Transverse colon (tissue), 4 donors: ENCODE results near the gene GOT1. TPM values are rescaled to one million over a fixed set of nuclear protein-coding genes. Genes with fewer than 3 reads are reported as not detected.

Source experiments
- DNase-seq: peaks from one replicate; pipeline ENCODE4 v3.0.0-alpha.2; 2019
- H3K27ac ChIP-seq, 4 donors: fragments of 200-600 bp; sonication (generic); 2 replicates each; pipeline ENCODE4 v1.5.1; 2016 to 2018; ENCODE audit warnings: inconsistent platforms in 4 of 4
- H3K27me3 ChIP-seq: fragments of 200-600 bp; sonication (generic); 2 replicates; pipeline ENCODE4 v1.5.1; 2017; ENCODE audit warnings: inconsistent platforms
- H3K36me3 ChIP-seq, 4 donors: fragments of 200-600 bp; sonication (generic); 2 replicates each; pipeline ENCODE4 v1.5.1; 2017 to 2019; ENCODE audit warnings: inconsistent platforms in 4 of 4
- H3K4me1 ChIP-seq, 4 donors: fragments of 200-600 bp; sonication (generic); 2 replicates each; pipeline ENCODE4 v1.5.1; 2017 to 2020; ENCODE audit warnings: inconsistent platforms in 4 of 4
- H3K4me3 ChIP-seq, 4 donors: fragments of 200-600 bp; sonication (generic); 1 replicate in 1 of 4; 2 replicates in 3 of 4; pipeline versions ENCODE4 v1.5.1 to v1.6.1; 2017 to 2019; ENCODE audit warnings: inconsistent platforms in 4 of 4
- H3K9me3 ChIP-seq, 2 donors: fragments of 200-600 bp; sonication (generic); 2 replicates each; pipeline ENCODE4 v1.5.1; 2017 to 2019; ENCODE audit warnings: inconsistent platforms in 2 of 2
- CTCF ChIP-seq, 5 experiments: fragments of 200-600 bp in 3 of 5; fragments of 450-650 bp in 2 of 5; sonication (generic) in 3 of 5; IDR thresholded peaks; 1 replicate in 2 of 5; 2 replicates in 3 of 5; pipeline ENCODE4 v1.5.1; 2016 to 2017; ENCODE audit warnings: antibody characterized with exemption in 5 of 5, inconsistent platforms in 3 of 5, mild to moderate bottlenecking in 2 of 5, moderate library complexity in 1 of 5
- EP300 ChIP-seq: sonication (generic); formaldehyde crosslinking; IDR thresholded peaks from one replicate; pipeline ENCODE4 v1.6.1; 2017; ENCODE audit warnings: antibody characterized with exemption, low read depth
- POLR2A ChIP-seq: fragments of 450-650 bp; IDR thresholded peaks from one replicate; pipeline ENCODE4 v1.6.1; 2016; ENCODE audit warnings: antibody characterized with exemption, mild to moderate bottlenecking, moderate library complexity
- POLR2AphosphoS5 ChIP-seq, 3 donors: sonication (generic); formaldehyde crosslinking; IDR thresholded peaks; one replicate each; pipeline ENCODE4 v1.6.1; 2016; ENCODE audit warnings: antibody characterized with exemption in 3 of 3
- WGBS, 2 donors: methylation state at CpG; one replicate each; pipeline ENCODE4 v1.1.5; 2018; ENCODE audit warnings: low coverage in 1 of 2; 5-methylcytosine and 5-hydroxymethylcytosine counted together
- in situ Hi-C, 4 donors: fragments of 200-750 bp; cut with MboI; loops; one replicate each; pipeline versions ENCODE4 v1.15.0 to v1.15.1; 2017; ENCODE audit warnings: low sequenced_read_pairs in 3 of 4, low pct_ligation_motif_present in 1 of 4, low pct_unique_long_range_greater_than_20kb in 1 of 4
- intact Hi-C: fragments of 100-400 bp; cut with DNase I; formaldehyde crosslinking; loops from one replicate; pipeline ENCODE4 v1.15.1; 2023; ENCODE audit warnings: low total_unique reads
- total RNA-seq, 4 donors: library from RNA; depleted of rRNA; stranded (reverse); fragments of >200 nt; gene quantifications; one replicate each; pipeline ENCODE4 v1.1.0, GENCODE V29; 2016

The GOT1 gene
- total RNA-seq, 4 donors from 2014 or later = 54.5 to 94.3 (median 82.3) TPM

DNA sequence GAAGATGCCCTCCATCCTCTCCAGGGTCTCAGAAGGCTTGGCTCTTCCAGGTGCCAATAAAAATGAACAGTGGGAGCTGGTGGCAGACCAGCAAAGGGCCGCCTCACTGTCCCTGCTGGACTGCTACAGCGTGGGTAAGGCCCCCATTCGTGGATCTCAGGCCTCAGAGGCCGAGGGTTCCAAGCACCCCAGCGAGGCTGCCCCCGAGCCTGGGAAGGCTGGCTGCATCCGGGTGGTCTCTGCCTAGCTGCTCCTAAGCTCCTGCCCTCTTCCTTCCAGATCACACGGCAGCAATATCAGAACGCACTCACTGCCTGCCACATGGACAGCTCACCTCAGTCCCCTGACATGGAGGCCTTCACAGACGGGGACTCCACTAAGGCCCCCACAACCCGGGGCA, 42.9 kb downstream of the GOT1 start:
- in situ Hi-C loops = loop anchor here in 1 of 4 donors (25.0 kb wide), 1 partner anchor 325 kb away; no protein-coding TSS in a partner anchor
- WGBS, 2 donors = 81 to 95% methylated on average over 4 to 11 of the region's 11 CpGs

GRCh38 chr10:99387071-99387470, 43.4 kb downstream of the GOT1 start:
- Histone ChIP-seq H3K4me3 (no peak overlapping the region), H3K9me3 (no peaks in the 10 kb centered on the region), H3K4me1 (no peaks in the 10 kb centered on the region), H3K36me3 (no peaks in the 10 kb centered on the region), H3K27ac (no peak overlapping the region), H3K27me3 (no peaks in the 10 kb centered on the region)
- TF ChIP-seq CTCF (IDR thresholded peaks at IDR 0.05) (no peak), POLR2A (no peak)
- 50 to 81% methylated on average over 1 to 4 of the region's 4 CpGs for WGBS, 2 donors
- no peak for DNase-seq
- in situ Hi-C loops (loop anchor here in 1 of 4 donors (25.0 kb wide), 1 partner anchor 325 kb away; no protein-coding TSS in a partner anchor), intact Hi-C loops (no loop called here)

More for the DNA sequence above, 42.9 kb downstream of the GOT1 start:
- H3K4me1 ChIP-seq = peaks cover 0 to under 1% (median 0%) of the 10 kb centered on the region in 4 donors
- H3K27me3 ChIP-seq = no peaks in the 10 kb centered on the region
- intact Hi-C loops = no loop called here
- H3K27ac ChIP-seq = no peak overlapping the region
- no peak overlapping the region for H3K4me3 ChIP-seq
- no peak for DNase-seq
- no peaks in the 10 kb centered on the region for H3K36me3 ChIP-seq
- no peak for TF ChIP-seq CTCF (IDR thresholded peaks at IDR 0.05)
- no peak for TF ChIP-seq POLR2AphosphoS5 (IDR thresholded peaks at IDR 0.05)
- TF ChIP-seq EP300 = no peak
- no peaks in the 10 kb centered on the region for H3K9me3 ChIP-seq

DNA sequence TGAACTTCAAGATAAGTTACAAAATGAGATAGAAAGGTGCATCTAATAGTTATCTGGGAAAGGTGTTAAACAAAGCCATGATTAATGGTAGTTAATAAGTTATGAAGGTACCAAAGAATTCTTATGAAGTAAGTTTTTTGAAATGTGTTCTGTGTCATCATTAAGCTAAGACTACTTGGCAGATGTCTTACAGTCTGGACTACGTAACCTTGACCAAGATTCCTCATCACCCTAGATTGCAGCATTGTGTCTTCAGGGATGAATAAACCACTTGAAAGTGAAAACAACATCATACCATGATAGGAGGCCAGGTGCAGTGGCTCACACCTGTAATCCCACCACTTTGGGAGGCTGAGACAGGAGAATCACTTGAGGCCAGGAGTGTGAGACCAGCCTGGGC, 48.2 kb downstream of the GOT1 start:
- Histone ChIP-seq H3K4me3 (no peak overlapping the region), H3K27ac (no peak overlapping the region), H3K4me1 (no peaks in the 10 kb centered on the region), H3K36me3 (no peaks in the 10 kb centered on the region), H3K27me3 (no peaks in the 10 kb centered on the region), H3K9me3 (no peaks in the 10 kb centered on the region)
- TF ChIP-seq POLR2AphosphoS5 (IDR thresholded peaks at IDR 0.05) (no peak), EP300 (no peak), CTCF (IDR thresholded peaks at IDR 0.05) (no peak), POLR2A (no peak)
- WGBS, 2 donors = 71 to 78% methylated on average over 1 of the region's 1 CpG
- in situ Hi-C loops (loop anchor here in 1 of 4 donors (25.0 kb wide), 1 partner anchor 330 kb away; no protein-coding TSS in a partner anchor), intact Hi-C loops (no loop called here)
- no peak for DNase-seq

GRCh38 chr10:99375426-99375825, 55.0 kb downstream of the GOT1 start:
- H3K9me3 ChIP-seq = no peaks in the 10 kb centered on the region
- no peaks in the 10 kb centered on the region for H3K4me1 ChIP-seq
- intact Hi-C loops = no loop called here
- in situ Hi-C loops = loop anchor here in 1 of 4 donors (25.0 kb wide), 1 partner anchor 337 kb away; no protein-coding TSS in a partner anchor
- H3K36me3 ChIP-seq = no peaks in the 10 kb centered on the region
- no peak for DNase-seq
- H3K4me3 ChIP-seq = no peak overlapping the region
- H3K27me3 ChIP-seq = no peaks in the 10 kb centered on the region
- H3K27ac ChIP-seq = no peak overlapping the region
- no peak for TF ChIP-seq POLR2AphosphoS5 (IDR thresholded peaks at IDR 0.05)
- TF ChIP-seq EP300 = no peak
- no peak for TF ChIP-seq POLR2A
- no peak for TF ChIP-seq CTCF (IDR thresholded peaks at IDR 0.05)
